HG02970 (cell line): ENCODE data around the gene AXIN1.
"Not testable (repeated sequence)": the region's sequence is repeated elsewhere in the genome, so short reads cannot be mapped to it uniquely, and the experiment has no call there.

Experiments used
- ATAC-seq: cut with Tn5 transposase; IDR thresholded peaks from one replicate; pipeline ENCODE4 v1.9.1; 2021; ENCODE audit warnings: mild to moderate bottlenecking, moderate library complexity, moderate number of reproducible peaks; ENCODE audit not compliant: unreplicated experiment, low FRiP score

Gene AXIN1

GRCh38 chr16:370979-371514, 18.5 kb upstream of the AXIN1 start:
- ATAC-seq, result no peak

DNA sequence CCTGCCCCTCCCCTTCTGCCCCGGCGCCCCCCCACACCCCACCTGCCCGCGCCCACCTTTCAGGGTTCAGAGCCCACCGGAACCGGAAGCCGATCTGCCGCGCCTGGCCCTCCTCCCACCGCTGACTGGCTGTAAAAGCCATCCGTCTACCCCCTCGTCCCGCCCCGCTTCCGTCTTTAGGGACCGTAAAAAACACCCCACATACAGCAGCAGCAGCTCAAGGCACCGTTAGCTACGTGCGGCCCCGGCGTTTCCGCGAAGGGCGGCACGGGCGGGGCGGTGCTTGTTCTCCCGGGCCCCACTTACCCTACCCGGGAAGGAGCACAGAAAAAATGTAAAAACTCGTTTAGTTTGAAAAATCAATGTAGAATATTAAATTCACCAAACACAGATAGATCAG, 17.9 kb upstream of the AXIN1 start, which contains the start of gene MRPL28:
Gene MRPL28 (minus strand): TSS at position 96 of the 400 bp plus-strand sequence. CDS start 320 bp downstream, outside the sequence.
- peak; percentile 61 for ATAC-seq

DNA sequence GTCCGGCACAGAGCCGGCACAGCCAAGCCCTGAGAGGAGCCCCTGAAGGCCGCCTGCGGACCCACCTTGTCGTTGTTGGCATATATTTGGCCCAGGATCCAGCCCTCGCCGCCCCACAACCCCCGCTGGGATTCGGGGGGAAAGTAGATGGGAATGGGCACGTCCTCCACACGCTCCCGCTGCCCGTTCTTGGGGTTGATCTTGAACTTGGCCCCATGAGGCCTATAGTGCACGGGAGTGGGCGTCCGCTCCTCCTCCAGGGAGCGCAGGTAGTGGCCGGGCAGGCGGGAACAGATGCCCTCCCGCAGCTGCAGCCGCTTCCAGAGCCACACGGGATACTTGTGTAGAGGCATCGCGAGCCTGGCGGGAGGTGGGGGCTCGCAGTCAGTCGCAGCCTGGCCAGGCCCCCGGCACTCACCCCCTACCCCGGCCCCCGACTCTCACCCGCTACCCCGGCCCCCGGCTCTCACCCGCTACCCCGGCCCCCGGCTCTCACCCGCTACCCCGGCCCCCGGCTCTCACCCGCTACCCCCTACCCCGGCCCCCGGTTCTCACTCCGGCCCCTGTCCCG, 17.4 kb upstream of the AXIN1 start:
- no peak for ATAC-seq

DNA sequence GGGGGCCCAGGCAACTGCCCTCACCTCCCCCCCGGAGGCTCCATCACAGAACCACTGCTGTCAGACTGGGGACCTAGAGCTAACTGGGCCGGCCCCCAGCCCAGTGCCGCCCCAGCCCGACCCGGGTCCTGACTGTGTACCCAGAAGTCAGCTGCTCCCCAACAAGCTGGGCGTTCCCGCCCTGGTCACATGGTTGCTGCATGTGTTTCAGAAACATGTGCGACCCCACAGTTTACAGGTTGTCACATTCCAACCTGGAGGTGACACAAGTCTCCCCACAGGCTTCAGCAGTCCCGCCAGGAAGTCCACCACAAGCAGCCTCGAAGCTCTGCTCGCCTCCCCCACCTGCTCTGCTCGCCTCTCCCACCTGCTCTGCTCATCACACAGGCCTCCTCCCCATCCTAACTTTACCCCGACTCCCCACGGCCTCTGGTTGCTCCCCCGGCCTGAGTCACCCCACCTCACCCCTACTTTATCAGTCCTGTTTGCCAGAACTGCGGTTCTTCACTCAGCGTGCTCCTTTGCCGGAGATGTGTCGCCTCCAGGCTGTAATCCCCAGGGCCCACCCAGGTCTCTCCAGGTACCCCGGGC, 16.8 kb upstream of the AXIN1 start:
- ATAC-seq, result no peak

- no peak for ATAC-seq
Observed at GRCh38 chr16:368388-369158, 16.1 kb upstream of the AXIN1 start.

GRCh38 chr16:367333-367903, 14.9 kb upstream of the AXIN1 start:
- no peak for ATAC-seq

DNA sequence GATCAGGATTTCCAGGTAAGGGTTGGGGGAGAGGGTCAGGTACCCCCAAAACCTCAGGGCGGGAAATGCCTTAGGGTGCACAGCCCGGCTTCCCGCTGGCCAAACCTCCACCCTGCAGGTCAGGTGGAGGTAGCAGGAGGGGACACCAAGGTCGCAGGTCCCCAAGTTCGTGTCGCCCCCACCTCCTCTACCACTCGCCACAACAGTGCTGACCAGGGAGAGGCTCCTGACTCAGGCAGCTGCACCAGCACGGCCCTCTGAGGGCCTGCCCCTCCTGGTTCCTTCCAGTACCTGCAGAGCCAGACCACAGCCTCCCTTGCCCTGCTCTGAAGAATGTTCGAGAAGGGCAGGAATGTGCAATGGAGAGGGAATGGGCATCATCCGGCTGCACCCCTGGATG, 14.0 kb upstream of the AXIN1 start:
- no peak for ATAC-seq

DNA sequence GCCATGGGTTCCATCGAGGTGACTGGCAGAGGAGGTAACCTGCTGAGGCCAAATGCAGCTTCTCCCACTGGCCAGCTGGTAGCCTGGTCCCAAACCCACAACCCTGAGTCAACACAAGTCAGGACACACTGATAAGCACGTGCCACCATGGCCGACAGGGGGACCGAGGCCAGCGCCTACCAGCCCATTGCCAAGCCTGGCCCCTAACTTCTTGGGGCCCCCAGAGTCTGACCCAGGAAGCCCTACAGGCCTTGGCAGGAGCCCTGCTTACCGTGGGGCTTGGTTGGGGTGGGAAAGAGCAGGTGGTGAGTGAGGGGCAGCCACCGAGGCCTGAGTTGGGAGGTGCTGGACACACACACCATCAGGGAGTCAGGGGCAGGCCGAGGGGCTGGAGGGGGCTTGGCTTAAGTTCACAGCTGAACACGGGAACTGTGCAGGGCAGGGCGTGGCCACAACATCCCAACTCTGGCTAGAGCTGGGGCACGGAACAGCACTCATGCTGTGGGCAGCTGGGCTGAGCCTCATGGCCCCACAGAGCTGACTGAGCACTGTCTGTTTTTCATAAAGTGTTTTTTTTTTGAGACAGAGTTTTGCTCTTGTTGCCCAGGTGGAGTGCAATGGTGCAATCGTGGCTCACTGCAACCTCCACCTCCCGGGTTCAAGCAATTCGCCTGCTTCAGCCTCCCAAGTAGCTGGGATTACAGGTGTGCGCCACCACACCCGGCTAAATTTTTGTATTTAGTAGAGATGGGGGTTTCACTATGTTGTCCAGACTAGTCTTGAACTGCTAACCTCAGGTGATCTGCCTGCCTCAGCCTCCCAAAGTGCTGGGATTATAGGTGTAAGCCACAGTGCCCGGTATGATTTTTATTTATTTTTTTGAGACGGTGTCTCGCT, 12.3 kb upstream of the AXIN1 start:
- ATAC-seq, result no peak

DNA sequence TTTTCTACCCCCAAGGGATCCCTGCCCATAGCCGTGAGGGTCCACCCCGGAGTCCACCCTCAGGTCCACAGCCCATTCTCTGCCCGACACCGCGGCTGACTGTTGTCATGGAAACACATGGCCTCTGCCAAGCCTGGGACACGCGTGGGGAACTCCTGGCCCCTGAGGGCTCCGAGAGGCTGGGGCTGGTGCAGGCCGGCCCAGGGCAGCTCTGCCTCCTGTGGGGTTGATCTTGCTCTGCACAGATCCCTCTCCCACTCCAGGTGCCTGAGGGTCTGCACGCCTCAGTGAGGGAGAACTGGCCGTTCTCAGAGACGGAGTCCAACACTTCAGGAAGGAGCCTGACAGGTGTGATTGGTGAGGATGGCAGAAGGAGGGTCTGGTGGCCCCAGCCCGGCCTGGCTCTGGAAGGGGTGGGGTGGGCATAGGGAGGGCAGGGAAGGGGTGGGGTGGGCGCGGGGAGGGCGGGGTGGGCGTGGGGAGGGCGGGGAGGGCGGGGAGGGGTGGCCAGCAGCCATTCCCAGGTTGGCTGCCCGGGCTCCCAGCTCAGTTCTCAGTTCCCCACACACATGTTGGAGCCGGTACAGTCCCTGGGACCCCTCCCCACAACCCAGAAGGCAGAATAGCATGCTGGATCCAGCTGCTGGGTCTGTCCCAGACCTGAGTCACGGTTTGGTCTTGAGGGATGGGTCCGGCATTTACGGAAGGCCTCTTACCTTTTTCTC, 11.4 kb upstream of the AXIN1 start:
- no peak for ATAC-seq

DNA sequence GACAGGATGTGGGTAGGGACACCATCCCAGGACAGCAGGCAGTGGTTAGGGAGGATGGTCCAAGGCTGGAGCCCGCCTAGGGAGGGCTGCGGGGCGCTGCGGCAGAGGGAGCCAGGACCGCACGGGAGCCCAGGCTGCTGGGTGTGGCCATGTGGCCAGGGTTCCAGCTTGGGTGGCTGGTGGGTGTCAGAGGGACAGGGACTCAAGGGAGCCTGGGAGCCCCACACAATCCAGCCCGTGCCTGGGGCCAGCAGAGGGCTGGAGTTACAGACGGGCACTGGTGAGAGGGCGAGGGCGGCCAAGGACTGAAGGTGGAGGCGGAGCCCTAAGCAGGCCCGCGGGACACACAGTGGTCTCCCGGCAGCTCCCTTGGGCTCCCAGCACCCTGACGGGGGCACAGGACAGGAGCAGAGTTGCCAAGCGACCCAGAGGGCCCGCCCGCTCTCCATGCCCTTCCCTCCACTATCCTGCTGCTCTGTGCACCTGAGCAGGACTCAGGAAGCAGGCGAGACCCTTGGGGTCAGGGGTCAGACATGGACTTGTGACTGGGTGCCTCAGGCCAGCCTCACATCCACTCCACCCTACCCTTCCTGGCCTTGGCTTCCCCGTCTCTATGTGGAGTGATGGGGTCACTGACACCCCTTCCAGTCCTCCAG, 10.7 kb upstream of the AXIN1 start:
- no peak for ATAC-seq

GRCh38 chr16:362702-362999, 10.1 kb upstream of the AXIN1 start:
- ATAC-seq, result not testable (repeated sequence)

GRCh38 chr16:361872-362701, 9.6 kb upstream of the AXIN1 start:
- no peak for ATAC-seq

DNA sequence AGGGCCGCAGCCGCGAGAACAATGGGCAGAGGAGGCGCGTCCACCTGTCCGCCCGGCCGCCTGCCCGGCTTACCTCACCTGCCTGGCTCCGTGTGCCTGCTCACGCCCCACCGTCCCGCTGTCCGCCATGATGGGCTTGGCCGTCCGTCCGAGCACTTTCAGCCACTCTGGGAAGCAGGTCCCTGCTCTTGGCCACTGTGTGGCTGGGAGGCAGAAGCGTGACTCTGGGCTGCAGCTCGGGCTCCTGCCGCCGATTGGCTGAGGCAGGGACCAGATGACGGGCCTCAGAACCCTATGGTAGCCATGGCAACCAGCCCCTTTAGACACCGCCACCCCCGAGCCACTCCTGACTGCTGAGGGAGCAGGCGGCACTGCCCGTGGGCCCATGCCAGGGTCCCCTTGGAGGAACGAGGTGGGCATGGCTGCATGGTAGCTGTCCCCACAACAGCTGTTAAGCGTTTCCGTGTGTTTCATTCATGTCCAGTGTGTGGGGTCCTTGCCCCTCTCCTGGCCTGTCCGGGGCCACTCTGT, 8.9 kb upstream of the AXIN1 start:
- ATAC-seq, result no peak

DNA sequence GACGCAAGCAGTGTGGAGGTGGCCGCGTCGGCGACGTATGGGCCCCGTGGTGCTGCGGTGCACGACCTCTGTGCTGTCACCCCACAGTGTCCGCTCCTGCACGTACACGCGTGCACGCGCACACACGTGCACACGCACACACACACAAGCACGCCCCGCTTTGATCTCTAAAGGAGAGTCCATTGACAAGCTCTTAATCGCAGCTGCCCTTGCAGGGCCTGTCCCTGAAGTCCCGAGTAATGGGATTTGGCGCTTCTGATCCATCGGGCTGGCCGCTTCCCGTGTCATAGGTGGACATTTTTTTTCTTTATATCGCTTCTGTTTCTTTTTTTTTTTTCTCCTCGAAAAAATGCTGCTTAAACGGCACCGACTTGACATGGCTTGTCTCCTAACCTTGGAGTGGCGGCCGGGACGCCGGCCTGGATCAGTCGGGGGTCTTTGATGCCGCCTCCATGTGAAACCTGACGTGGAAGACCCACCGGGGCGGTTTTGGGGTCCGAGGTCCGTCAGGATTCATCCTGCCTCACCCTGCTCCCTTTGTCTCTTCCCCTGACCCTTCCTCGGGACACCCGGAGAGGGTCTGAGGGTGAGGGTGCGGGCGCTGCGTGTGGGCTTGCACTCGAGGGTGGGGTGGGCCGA, 8.3 kb upstream of the AXIN1 start:
- ATAC-seq, result no peak

DNA sequence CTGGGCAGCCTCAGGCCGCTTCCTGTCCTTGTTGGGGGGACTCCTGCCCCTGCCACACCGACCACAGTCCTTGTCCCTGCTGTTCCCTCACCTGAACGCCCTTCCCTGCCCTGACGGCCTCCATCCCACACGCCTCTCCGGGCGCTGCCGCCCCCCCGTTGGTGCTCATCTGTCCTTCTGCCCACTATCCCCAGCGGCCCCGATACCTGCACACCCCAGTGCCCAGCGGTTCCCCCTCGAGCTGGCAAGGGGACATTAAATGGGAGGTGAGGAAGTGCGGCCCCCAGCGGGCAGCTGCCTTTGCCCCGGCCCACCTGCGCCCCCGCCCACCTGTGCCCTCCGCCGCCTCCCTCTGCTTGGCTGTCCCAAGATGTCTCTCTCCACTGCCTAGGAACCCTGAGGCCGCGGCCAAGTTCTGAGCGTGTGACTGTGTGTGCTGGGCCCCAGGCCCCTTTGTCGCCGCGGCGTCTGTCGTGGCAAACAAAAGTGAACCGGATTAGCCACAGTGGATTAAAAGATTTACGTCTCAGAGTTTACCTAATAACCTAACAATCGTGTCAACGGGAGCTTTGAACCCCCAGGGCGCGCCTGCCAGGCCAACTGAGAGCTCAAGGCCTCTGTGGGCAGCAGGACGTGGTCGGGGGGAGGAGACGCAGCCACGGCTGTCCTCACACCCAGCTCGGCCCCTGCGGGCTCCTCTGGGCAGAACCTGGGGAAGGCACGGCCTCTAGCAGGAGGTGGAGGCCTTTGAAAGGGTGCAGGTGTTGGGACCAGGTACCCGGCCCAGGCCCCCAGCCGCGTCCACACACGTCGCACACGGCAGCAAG, 7.6 kb upstream of the AXIN1 start:
- no peak for ATAC-seq

GRCh38 chr16:359067-359763, 6.7 kb upstream of the AXIN1 start:
- no peak for ATAC-seq
